Stimulated activated CD4-positive, alpha-beta T cell treated with anti-CD3 and anti-CD28 coated beads, Interleukin-15, amount 100 ng/mL, for 24 hours (primary cell): ENCODE data around the gene CTSW.

Experiments used
- DNase-seq: peaks from one replicate; pipeline ENCODE4 v3.0.0-alpha.2; 2020

Gene CTSW

DNA sequence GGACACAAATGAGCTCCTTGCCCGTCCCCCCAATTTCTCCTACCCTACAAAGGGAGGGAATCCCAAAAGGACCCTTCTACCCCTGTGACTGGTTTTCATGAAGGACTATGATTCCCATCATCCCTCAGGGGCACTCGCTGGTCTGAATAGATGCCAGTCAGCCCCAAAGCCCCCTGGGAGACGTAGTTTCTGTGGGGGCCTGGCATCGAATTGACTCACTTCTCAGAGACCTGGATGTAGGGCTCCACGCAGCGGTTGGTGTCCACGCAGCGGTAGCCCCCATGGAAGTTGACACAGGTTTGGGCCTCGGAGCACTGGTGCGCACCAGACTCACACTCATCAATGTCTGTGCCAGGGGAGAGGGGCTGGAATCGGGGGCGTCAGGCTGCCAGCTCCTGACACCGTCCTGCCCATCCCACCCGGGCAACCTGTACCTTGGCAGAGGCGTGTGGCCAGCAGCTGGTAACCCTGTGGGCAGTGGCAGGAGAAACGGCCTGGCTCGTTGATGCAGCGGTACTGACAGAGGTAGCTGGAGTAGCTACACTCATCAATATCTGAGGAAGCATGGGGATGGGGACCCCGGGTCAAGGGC, 11.5 kb upstream of the CTSW start:
- no peak for DNase-seq

DNA sequence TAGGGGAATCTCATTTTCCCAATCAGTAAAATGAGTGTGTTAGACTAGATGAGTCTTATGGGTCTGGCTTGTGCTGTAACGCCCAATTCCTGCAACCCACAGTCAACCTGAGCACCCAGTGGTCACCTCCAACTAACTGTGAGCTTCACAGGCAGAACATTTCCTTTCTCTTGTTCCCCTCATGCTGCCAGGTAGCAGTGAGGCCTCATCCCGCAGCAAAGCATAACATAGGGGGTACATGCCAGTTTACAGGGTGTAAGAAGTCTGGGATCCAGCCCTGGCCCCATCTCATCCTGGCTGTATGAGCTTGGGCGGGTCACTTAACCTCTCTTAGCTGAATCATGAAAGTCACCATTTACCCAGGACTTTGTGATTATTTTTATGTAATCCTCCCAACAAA, 10.7 kb upstream of the CTSW start:
- DNase-seq, result no peak

DNA sequence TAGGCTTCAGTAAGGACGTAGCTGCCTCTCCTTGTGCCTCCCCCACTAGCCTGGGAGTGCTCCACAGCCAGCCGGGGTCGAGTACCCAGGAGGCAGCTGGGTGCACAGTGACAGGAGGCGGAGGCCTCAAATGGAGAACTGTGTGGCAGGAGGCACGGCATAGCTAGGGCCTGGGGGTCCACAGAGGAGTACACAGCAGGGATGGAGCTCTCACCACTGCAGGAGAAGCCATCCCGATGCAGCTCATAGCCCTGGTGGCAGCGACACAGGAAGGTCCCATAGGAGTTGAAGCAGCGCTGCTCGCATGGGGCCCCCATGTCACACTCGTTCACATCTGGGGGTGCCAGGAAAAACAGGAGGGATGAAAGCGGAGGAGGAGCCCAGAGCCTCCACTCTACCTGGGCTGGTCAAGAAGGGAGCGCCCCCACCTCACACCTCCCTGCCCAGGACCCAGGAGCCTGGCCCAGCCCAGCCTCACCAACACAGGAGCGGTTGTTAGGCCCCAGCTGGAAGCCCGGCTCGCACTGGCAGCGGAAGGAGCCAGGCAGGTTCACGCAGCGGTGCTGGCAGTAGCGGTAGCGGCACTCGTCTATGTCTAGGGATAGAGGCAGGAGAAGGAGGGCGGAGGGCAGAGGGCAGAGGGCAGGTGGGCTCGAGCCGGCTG, 9.9 kb upstream of the CTSW start:
- DNase-seq, result no peak

GRCh38 chr11:65870307-65870658, 9.4 kb upstream of the CTSW start:
- DNase-seq, result no peak

- no peak for DNase-seq
Measured at GRCh38 chr11:65870706-65871681, 8.6 kb upstream of the CTSW start.

GRCh38 chr11:65871811-65872548, 7.7 kb upstream of the CTSW start:
- DNase-seq, result no peak

GRCh38 chr11:65872586-65873317, 6.9 kb upstream of the CTSW start, which contains the start of gene EFEMP2:
TSS of gene EFEMP2 (minus strand) at chr11:65872800. CDS start at chr11:65872354, 446 bp downstream.
- no peak for DNase-seq

GRCh38 chr11:65873318-65874156, 6.1 kb upstream of the CTSW start:
- DNase-seq, result peak; percentile 96

DNA sequence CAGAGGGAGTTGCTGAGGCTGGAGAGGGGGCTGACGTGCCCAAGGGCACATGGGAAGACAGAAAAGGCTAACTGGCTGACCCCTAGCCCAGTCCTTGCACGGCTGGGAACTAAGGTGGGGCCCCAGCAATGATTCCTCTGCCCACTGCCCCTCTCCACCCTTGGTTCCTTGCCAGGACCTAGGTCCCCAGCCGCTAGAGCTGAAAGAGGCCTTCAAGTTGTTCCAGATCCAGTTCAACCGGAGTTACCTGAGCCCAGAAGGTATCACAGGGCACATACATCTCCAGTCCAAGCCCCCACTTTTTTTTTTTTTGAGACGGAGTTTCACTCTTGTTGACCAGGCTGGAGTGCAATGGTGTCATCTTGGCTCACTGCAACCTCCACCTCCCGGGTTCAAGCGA, 390 bp downstream of the CTSW start:
- DNase-seq, result no peak

DNA sequence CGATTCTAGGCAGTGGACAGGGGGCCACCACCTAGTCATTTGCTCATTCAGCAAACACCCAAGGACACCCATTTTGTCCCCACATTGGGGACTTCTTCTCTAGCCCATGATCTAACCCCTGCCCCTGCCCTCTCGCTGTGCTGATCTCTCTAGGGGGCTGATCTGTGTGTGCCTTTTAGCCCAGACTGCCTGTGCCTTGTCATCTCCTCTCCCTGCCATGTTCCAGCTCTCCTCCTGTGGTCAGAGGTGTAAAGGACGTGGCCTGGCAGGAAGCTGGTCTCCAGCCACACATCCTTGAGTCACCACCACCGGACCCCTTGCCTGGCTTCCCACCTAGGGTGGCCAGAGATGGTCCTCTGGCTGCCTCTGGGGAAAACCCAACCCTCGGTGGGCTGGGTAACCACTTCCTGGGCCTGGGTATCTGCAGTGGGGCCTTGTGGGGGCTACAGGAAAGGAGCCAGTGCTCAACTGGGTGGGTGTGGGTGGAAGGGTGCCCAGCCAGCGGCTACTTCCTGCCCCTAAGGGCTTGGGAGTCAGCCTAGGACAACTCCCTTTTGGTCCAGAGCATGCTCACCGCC, 1.3 kb downstream of the CTSW start:
- no peak for DNase-seq

GRCh38 chr11:65882120-65883057, 2.8 kb downstream of the CTSW start:
- no peak for DNase-seq

DNA sequence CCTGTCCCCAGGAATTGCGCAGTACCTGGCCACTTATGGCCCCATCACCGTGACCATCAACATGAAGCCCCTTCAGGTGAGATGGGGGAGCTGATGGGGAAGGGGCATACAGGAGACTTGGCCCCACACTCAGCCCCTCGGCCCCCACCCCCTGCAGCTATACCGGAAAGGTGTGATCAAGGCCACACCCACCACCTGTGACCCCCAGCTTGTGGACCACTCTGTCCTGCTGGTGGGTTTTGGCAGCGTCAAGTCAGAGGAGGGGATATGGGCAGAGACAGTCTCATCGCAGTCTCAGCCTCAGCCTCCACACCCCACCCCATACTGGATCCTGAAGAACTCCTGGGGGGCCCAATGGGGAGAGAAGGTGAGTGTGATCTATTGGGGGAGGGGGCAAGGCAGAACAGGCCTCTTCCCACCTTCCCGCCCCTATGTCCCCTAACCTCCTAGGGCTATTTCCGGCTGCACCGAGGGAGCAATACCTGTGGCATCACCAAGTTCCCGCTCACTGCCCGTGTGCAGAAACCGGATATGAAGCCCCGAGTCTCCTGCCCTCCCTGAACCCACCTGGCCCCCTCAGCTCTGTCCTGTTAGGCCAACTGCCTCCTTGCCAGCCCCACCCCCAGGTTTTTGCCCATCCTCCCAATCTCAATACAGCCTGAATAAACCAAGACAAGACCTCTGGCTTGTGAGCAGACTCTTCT, 3.6 kb downstream of the CTSW start:
- no peak for DNase-seq

DNA sequence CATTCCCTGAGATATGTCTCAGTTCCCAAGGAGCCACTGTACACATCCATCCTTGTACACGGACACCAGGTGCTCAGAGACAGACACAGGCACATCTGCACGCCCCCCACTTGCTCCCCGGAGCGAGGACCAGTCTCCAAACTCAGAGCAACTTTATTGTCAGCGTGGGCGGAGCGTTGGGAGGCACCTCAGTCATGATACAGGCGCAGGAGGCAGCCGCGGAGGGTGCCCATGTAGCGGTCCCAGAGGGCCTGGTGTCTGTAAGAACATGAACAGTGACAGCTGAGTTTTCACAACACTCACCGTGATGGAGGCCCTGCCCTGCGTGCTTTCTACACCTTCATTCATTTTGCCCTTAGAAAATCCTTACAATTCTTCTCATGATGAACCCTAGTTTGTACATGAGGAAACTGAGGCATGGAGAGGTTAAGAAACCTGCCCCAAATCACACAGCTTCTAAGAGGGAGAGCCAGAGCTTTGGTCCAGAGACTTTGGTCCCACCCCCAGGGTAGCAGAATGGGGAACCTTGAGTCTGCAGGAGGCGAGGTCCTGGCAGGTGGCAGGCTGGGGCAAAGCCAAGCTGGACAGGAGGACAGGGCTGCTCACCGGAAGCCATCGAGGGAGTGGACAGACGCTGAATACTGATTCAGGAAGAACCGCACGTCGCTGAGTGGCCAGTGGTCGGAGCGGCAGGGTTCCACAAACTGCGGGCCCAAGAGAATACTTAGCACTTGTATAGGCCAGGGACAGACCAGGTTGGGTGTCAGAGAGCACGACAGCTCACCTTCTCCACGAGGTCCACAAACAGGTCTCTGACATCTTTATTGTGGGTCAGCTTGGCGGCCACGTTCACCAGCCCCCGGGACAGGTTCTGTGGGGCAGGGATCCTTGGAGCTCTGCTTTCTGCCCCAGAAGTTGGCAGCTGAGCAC, 4.4 kb downstream of the CTSW start:
- no peak for DNase-seq

GRCh38 chr11:65884716-65885092, 5.1 kb downstream of the CTSW start:
- DNase-seq, result peak; percentile 85

- no peak for DNase-seq
Measured at GRCh38 chr11:65885231-65885630, 5.6 kb downstream of the CTSW start.

DNA sequence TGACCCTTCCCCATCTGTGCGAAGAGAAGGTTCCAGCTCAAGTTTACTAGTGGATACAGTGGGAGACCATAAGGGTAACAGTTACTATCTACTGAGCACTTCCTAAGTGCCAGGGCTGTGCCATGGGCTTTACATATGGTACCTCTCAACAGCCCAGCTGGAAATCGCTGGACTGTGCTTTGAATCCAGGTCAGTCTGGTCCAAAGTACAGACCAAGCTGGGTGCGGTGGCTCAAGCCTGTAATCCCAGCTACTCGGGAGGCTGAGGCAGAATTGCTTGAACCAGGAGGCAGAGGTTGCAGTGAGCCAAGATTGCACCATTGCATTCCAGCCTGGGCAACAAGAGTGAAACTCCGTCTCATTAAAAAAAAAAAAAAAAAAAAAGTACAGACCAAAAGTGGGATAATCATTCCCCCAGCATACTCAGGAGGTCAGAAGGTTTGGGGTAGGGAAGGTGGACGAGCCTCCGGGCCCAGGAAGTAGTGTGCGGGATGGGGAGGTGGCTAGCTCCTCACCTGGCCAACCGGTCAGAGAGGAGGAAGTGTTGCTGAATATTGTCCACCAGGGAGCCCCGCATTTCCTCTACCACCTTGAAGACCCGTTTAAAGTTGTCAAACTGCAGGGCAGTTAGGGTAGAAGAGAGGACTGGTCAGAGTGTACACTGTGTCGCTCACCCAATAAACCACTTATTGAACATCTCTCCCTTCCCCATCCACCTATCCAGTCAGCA, 6.3 kb downstream of the CTSW start:
- DNase-seq, result no peak
